ENCODE results near the gene MRFAP1.
"Not testable (repeated sequence)": the region's sequence is repeated elsewhere in the genome, so short reads cannot be mapped to it uniquely, and the experiment has no call there.

MRFAP1 gene

GRCh38 chr4:6658209-6658595 lies 17.7 kb downstream of the MRFAP1 start:
- H3K4me3 Mint-ChIP-seq = peak overlapping the region; percentile 38
- peaks cover 4% of the 10 kb centered on the region for H3K9me3 Mint-ChIP-seq
- H3K4me1 Mint-ChIP-seq (ENCODE audit: low read depth) = peaks cover 2% of the 10 kb centered on the region
- no peaks in the 10 kb centered on the region for H3K36me3 Mint-ChIP-seq (ENCODE audit: low read depth)
- DNase-seq (ENCODE audit: low spot score) = no peak
- H3K27me3 Mint-ChIP-seq (ENCODE audit: low read depth) = peaks cover 41% of the 10 kb centered on the region
- H3K27ac Mint-ChIP-seq = no peak overlapping the region

GRCh38 chr4:6658597-6659075 lies 18.2 kb downstream of the MRFAP1 start:
- Mint-ChIP-seq H3K9me3 (peaks cover 4% of the 10 kb centered on the region), H3K4me3 (peak overlapping the region; percentile 57), H3K36me3 (ENCODE audit: low read depth) (no peaks in the 10 kb centered on the region), H3K27me3 (ENCODE audit: low read depth) (peaks cover 45% of the 10 kb centered on the region), H3K4me1 (ENCODE audit: low read depth) (peaks cover 2% of the 10 kb centered on the region), H3K27ac (no peak overlapping the region)
- peak; percentile 43 for DNase-seq (ENCODE audit: low spot score)

- H3K36me3 Mint-ChIP-seq (ENCODE audit: low read depth) = no peaks in the 10 kb centered on the region
- peaks cover 47% of the 10 kb centered on the region for H3K27me3 Mint-ChIP-seq (ENCODE audit: low read depth)
- H3K4me1 Mint-ChIP-seq (ENCODE audit: low read depth) = peaks cover 2% of the 10 kb centered on the region
- DNase-seq (ENCODE audit: low spot score) = no peak
- H3K4me3 Mint-ChIP-seq = no peak overlapping the region
- no peak overlapping the region for H3K27ac Mint-ChIP-seq
- no peaks in the 10 kb centered on the region for H3K9me3 Mint-ChIP-seq
Measured at GRCh38 chr4:6659897-6660296, 19.4 kb downstream of the MRFAP1 start.

GRCh38 chr4:6660430-6660829 lies 19.9 kb downstream of the MRFAP1 start:
- no peak overlapping the region for H3K4me3 Mint-ChIP-seq

GRCh38 chr4:6662591-6662990 lies 22.1 kb downstream of the MRFAP1 start:
- Mint-ChIP-seq H3K27me3 (ENCODE audit: low read depth) (peaks cover 47% of the 10 kb centered on the region), H3K27ac (no peak overlapping the region), H3K4me3 (no peak overlapping the region)

More at GRCh38 chr4:6660430-6660829, 19.9 kb downstream of the MRFAP1 start:
- DNase-seq (ENCODE audit: low spot score) = no peak
- Mint-ChIP-seq H3K9me3 (no peaks in the 10 kb centered on the region), H3K27me3 (ENCODE audit: low read depth) (peaks cover 47% of the 10 kb centered on the region), H3K4me1 (ENCODE audit: low read depth) (peaks cover 2% of the 10 kb centered on the region), H3K36me3 (ENCODE audit: low read depth) (no peaks in the 10 kb centered on the region), H3K27ac (no peak overlapping the region)

GRCh38 chr4:6663596-6664393 lies 23.3 kb downstream of the MRFAP1 start:
- Mint-ChIP-seq H3K27ac (no peak overlapping the region), H3K9me3 (no peaks in the 10 kb centered on the region), H3K4me3 (peak overlapping the region; percentile 27), H3K36me3 (ENCODE audit: low read depth) (no peaks in the 10 kb centered on the region), H3K4me1 (ENCODE audit: low read depth) (peaks cover 2% of the 10 kb centered on the region), H3K27me3 (ENCODE audit: low read depth) (peaks cover 42% of the 10 kb centered on the region)
- no peak for DNase-seq (ENCODE audit: low spot score)

More at GRCh38 chr4:6662591-6662990, 22.1 kb downstream of the MRFAP1 start:
- no peaks in the 10 kb centered on the region for H3K36me3 Mint-ChIP-seq (ENCODE audit: low read depth)
- no peak for DNase-seq (ENCODE audit: low spot score)
- H3K9me3 Mint-ChIP-seq = no peaks in the 10 kb centered on the region
- peaks cover 2% of the 10 kb centered on the region for H3K4me1 Mint-ChIP-seq (ENCODE audit: low read depth)

- Mint-ChIP-seq H3K27me3 (ENCODE audit: low read depth) (peaks cover 32% of the 10 kb centered on the region), H3K4me1 (ENCODE audit: low read depth) (no peaks in the 10 kb centered on the region)
Measured at GRCh38 chr4:6665320-6665654, 24.8 kb downstream of the MRFAP1 start.

GRCh38 chr4:6668391-6668790 lies 27.9 kb downstream of the MRFAP1 start:
- peaks cover 6% of the 10 kb centered on the region for H3K27me3 Mint-ChIP-seq (ENCODE audit: low read depth)
- no peak for DNase-seq (ENCODE audit: low spot score)
- no peaks in the 10 kb centered on the region for H3K9me3 Mint-ChIP-seq
- H3K4me3 Mint-ChIP-seq = no peak overlapping the region
- H3K4me1 Mint-ChIP-seq (ENCODE audit: low read depth) = peaks cover 3% of the 10 kb centered on the region
- H3K27ac Mint-ChIP-seq = no peak overlapping the region
- H3K36me3 Mint-ChIP-seq (ENCODE audit: low read depth) = peaks cover 1% of the 10 kb centered on the region

More at GRCh38 chr4:6665320-6665654, 24.8 kb downstream of the MRFAP1 start:
- no peaks in the 10 kb centered on the region for H3K9me3 Mint-ChIP-seq
- no peak overlapping the region for H3K4me3 Mint-ChIP-seq
- no peak for DNase-seq (ENCODE audit: low spot score)
- no peaks in the 10 kb centered on the region for H3K36me3 Mint-ChIP-seq (ENCODE audit: low read depth)
- no peak overlapping the region for H3K27ac Mint-ChIP-seq

GRCh38 chr4:6671648-6672047 lies 31.2 kb downstream of the MRFAP1 start:
- Mint-ChIP-seq H3K27me3 (ENCODE audit: low read depth) (no peaks in the 10 kb centered on the region), H3K9me3 (no peaks in the 10 kb centered on the region), H3K4me1 (ENCODE audit: low read depth) (peaks cover 29% of the 10 kb centered on the region), H3K4me3 (no peak overlapping the region), H3K36me3 (ENCODE audit: low read depth) (peaks cover 23% of the 10 kb centered on the region), H3K27ac (no peak overlapping the region)
- no peak for DNase-seq (ENCODE audit: low spot score)

- peaks cover 33% of the 10 kb centered on the region for H3K4me1 Mint-ChIP-seq (ENCODE audit: low read depth)
- H3K27me3 Mint-ChIP-seq (ENCODE audit: low read depth) = no peaks in the 10 kb centered on the region
- H3K27ac Mint-ChIP-seq = no peak overlapping the region
- no peak overlapping the region for H3K4me3 Mint-ChIP-seq
- H3K9me3 Mint-ChIP-seq = no peaks in the 10 kb centered on the region
- DNase-seq (ENCODE audit: low spot score) = no peak
- H3K36me3 Mint-ChIP-seq (ENCODE audit: low read depth) = peaks cover 27% of the 10 kb centered on the region
Measured at GRCh38 chr4:6672131-6672530, 31.6 kb downstream of the MRFAP1 start.

GRCh38 chr4:6672541-6673190 lies 32.2 kb downstream of the MRFAP1 start:
- Mint-ChIP-seq H3K36me3 (ENCODE audit: low read depth) (peaks cover 32% of the 10 kb centered on the region), H3K4me1 (ENCODE audit: low read depth) (peaks cover 38% of the 10 kb centered on the region)
- DNase-seq (ENCODE audit: low spot score); H3K27me3 Mint-ChIP-seq (ENCODE audit: low read depth); H3K4me3 Mint-ChIP-seq; H3K9me3 Mint-ChIP-seq; H3K27ac Mint-ChIP-seq: not testable (repeated sequence)

- DNase-seq (ENCODE audit: low spot score) = peak; percentile 61
- peaks cover 35% of the 10 kb centered on the region for H3K36me3 Mint-ChIP-seq (ENCODE audit: low read depth)
Measured at GRCh38 chr4:6673191-6673659, 32.7 kb downstream of the MRFAP1 start.

GRCh38 chr4:6673660-6674499 lies 33.4 kb downstream of the MRFAP1 start:
- Mint-ChIP-seq H3K4me1 (ENCODE audit: low read depth) (peaks cover 44% of the 10 kb centered on the region), H3K27me3 (ENCODE audit: low read depth) (no peaks in the 10 kb centered on the region), H3K4me3 (peak overlapping the region; percentile 93), H3K27ac (peak overlapping the region; percentile 99), H3K36me3 (ENCODE audit: low read depth) (peaks cover 42% of the 10 kb centered on the region), H3K9me3 (no peaks in the 10 kb centered on the region)
- peak; percentile 95 for DNase-seq (ENCODE audit: low spot score)

More at GRCh38 chr4:6673191-6673659, 32.7 kb downstream of the MRFAP1 start:
- Mint-ChIP-seq H3K4me3 (peak overlapping the region; percentile 93), H3K27ac (peak overlapping the region; percentile 99), H3K4me1 (ENCODE audit: low read depth) (peaks cover 39% of the 10 kb centered on the region)
- H3K27me3 Mint-ChIP-seq (ENCODE audit: low read depth); H3K9me3 Mint-ChIP-seq: not testable (repeated sequence)

Measured in T-helper 2 cell treated with Interferon-gamma antibody and Interleukin-4, amounts not matched to agents 5 μg/mL and 100 μg/mL, for 36 hours (primary cell).